ENCODE measurements around the gene PTPRN2.
"Not testable (repeated sequence)": the region's sequence is repeated elsewhere in the genome, so short reads cannot be mapped to it uniquely, and the experiment has no call there.

PTPRN2 gene

GRCh38 chr7:158550886-158551452 is 36.7 kb downstream of the PTPRN2 start:
- DNase-seq, result no peak

GRCh38 chr7:158550394-158550700 is 37.3 kb downstream of the PTPRN2 start:
- no peak for DNase-seq

GRCh38 chr7:158549616-158550393 is 37.8 kb downstream of the PTPRN2 start:
- no peak for DNase-seq

DNA sequence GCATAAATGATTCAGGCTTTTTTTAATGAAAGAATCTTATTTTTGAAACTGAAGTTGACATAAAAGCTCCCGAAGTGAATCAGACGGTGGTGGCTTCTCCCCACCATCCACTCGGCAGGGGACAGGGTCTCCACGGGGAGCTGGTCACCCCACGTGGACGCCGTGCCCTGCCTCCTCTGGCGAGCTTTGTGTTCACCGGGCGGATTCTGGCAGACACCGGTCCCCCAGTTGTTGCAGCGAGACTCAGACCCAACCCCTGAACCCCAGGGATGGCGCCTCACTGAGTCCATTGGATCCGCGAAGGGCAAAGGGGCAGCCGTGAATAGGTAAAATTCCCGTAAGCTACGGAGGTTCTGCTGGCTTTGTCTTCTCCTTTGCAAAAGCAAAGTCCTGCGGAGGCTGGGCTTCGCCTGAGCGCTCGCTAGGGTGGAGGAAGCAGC is 38.4 kb downstream of the PTPRN2 start:
- no peak for DNase-seq

- DNase-seq, result no peak
Measured at GRCh38 chr7:158548726-158549125, 38.9 kb downstream of the PTPRN2 start.

- DNase-seq, result no peak
Measured at GRCh38 chr7:158547817-158548216, 39.8 kb downstream of the PTPRN2 start.

DNA sequence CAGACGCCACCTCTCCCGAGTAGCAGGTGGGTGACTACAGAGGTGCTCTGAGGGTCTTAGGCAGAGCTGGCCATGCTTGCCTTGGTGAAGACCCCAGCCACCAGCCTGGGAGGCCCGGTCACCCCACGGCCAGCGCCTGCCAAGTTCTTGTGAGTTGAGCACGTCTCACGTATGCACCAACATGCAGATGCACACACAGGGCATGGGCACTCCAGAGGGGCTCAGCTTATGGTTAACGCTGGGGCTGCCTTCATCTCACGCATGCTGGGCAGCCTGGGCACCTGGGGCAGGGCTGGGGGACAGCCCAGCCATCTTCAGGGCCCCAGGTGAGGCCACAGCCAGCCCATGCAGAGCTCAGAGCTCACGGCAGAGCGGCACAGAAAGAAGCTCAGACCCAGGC is 41.0 kb downstream of the PTPRN2 start:
- no peak for DNase-seq

DNA sequence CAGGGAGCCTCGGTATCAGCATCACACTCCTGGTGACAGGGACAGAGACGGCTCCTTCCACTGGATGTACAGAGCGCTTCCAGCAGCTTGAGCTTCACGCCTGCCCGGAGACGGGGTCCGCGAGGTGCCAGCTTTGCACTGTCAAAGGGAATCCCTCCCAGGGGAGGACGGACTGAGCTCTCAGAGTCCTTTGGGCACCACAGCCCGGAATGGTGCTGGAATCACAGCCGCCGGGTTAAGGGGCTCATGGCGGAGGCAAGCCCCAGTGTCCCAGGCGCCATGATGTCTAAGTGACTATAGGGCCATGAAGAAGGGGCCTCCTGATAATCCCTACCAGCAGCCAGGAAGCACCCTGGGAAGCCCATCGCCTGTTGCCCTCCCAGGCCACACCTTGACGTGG is 41.4 kb downstream of the PTPRN2 start:
- DNase-seq, result no peak

- no peak for DNase-seq
Measured at GRCh38 chr7:158544708-158545107, 42.9 kb downstream of the PTPRN2 start.

GRCh38 chr7:158543840-158544239 is 43.8 kb downstream of the PTPRN2 start:
- DNase-seq, result no peak

DNA sequence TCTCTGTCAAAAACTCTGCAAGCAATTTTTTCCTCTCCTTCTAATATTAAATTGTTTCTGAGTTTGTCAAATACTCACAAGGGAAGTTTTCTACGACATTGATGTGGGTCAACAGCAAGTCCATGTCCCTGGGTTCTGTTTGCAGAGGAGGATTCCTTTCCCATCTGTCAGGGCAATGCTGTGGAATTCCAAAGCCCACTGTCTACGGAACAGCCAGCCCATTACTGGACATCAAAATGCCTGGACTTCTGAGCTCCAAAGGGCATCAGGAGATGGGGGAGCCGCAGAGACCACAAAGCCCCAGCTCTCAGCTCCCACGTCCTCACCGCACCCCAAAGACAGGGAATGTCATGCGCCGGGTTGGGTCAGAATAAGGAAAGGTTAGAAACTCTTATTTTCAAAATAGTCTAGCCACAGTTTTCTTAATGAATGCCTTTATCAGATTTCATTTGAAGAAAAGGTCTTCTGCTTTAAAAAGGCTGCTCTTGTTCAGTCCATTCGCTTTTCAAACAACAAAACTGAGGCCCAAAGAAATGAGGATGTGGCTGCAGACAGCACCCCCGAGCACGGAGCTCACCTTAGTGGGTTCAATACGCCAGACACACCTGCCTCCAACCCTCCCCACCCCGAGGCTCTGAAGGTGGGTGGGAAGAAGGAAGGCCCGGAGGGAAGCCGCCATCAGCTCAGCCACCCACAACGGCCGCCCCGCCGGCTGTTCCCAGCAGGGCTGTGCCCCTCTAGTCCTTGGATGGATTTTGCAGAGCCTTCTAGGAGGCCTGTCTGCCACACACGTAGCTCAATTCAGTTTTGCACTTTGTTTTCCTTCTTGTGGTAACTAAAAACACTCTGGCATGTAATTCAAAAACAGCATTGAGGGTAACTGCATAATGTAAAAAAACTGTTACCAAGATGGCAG is 44.7 kb downstream of the PTPRN2 start:
- DNase-seq, result no peak

DNA sequence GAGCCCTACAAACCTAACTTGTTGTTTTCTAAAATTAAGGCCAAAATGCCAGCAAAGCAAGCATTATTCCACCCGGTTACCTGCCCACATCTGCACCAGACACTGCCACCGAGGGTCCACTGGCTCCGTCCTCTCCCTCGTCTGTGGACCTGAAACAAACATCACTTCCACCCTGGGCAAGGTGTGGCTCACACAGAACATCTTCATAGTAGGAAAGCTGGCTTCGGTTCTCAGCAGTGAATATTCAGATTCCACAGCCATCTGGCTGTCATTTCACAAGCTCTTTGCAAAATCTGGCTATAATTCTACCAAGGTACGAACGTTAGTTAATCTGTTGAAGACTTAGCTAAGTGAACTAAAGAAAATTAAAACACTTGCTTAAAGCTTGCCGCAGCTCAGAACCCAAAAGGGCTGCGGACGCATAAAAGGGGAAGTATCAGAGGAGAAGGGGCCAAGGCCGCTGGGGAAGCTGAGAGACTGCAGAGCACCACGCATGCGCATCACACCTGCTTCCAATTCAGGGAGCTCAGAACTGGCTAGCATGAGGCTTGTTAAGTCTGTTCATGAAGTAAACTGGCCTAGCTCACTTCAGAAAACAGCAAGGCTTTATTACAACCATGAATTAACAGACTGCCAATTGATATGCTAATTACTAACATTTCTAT is 46.1 kb downstream of the PTPRN2 start:
- peak in 5 of 14 donors; percentile 4 to 49 (median 9) for DNase-seq

DNA sequence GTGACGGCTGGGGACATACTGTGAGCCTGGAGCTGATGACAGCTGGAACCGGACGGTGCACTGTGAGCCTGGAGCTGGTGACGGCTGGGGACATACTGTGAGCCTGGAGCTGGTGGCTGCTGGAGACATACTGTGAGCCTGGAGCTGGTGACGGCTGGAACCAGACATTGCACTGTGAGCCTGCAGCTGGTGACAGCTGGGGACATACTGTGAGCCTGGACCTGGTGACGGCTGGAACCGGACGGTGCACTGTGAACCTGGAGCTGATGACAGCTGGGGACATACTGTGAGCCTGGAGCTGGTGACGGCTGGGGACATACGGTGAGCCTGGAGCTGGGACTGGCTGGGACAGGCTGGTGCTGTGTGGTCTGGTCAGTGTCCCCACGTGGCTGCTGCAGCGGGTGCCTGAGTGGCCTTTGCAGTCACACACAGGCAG is 47.9 kb downstream of the PTPRN2 start:
- DNase-seq, result no peak

DNA sequence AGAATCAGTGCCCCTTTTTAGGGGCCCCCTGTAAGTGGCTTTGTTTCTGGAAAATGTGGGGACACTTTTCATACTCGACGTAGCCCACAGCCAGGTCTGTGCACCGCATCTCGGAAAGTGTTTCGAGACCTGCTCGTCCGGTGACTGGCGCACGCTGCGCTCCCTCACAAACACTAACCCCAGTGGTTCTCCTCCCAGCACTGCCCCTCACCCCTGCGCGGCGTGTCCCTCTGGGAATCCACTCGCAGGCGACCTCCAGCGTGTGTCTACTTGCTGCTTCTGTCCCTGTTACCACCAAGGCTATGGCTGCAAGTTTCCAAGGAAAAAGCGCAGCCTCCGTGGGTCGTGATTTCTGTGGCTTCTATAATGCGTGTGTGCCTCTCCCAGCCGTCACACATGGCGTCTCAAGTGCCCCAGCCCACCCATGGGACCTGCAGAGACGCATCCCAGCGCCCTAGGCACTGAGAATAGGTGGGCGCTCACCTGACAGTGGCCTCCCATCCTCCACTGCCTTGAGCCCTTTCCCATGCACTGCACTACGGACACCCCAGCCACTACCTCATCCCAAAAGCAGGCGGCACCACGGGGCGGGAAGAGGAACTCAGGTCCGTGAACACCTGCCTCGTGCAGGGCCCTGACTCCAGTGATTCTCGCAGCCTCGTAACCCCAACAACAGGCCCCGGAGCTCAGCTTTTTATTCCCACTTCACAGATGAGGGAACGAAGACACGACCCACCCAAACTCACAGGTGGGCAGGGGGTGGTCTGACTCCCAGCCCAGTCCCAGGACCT is 49.3 kb downstream of the PTPRN2 start:
- DNase-seq, result no peak

GRCh38 chr7:158537516-158537882 is 50.1 kb downstream of the PTPRN2 start:
- DNase-seq, result no peak

GRCh38 chr7:158536871-158537515 is 50.6 kb downstream of the PTPRN2 start:
- DNase-seq, result no peak

DNA sequence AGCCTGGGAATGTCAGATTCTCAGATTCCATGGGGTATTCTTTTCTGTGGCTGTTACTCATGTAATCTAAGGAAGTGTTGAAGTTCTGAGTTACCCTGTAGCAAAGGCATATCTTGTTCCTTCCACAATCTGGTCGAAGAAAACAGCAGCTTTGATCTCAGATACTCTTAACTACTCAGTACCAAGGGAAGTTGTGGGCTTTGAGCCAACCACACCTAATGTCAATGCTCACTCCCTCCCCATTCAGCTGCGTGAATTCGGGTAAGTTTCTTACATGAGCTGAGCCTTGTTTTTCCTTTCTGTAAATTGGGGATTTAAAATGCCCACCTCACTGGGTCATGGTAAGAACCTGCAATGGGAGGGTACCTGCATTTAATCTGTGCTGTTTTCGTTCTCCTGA is 52.5 kb downstream of the PTPRN2 start:
- DNase-seq, result no peak

DNA sequence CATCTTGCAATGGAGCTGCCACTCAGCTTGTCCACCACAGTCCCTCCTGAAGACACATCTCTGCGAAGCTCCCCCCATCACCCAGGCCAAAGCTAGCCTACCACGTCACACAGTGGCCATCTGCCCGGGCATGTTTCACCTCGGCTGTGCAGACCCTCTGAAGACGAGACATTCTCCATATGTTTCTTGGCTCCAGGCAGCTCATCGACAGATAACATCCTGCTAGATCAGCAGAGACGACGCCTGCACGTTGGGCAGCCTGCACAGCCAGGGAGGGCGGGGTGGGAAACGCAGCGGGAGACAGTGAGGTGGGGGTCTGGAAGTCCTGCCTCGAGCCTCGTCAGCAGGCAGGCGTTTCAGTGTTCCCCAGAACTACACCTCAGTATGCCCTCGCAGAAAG is 53.0 kb downstream of the PTPRN2 start:
- DNase-seq, result no peak

- not testable (repeated sequence) for DNase-seq
Measured at GRCh38 chr7:158534134-158534515, 53.5 kb downstream of the PTPRN2 start.

DNA sequence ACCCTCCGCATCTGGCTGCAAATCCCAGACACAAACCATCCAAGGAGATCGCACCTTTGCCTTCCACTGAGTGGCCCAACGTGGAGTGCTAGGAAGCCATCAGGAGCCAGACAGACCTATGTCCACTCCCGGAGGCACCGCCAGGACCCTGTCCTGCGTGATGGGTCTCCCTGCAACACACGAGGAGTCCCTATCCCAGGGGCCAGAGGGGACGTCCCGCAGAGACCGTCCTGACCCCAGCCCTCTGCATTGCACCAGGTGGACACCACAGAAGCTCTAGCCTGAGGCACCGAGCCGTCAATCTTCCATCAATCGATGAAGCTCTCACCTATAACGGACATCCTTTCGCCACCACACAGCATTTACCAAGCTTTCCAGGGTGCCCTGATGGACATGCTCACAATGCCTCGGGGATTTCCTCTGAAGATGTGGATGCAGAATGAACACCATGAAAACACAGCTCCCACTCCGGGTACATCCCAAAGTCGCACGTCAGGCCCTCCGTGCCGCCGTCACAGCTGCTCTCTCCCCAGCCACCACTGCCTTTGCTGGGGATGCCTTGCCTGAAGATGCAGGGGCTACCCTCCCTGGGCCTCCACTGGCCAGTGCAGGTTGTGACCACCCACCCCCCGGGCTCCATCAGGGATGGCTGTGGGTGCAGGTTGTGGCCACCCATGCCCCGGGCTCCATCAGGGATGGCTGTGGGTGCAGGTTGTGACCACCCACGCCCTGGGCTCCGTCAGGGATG is 54.1 kb downstream of the PTPRN2 start:
- DNase-seq, result no peak
